HL-60 (cell line): ENCODE results near the gene AGPAT4.

ENCODE experiments used
- DNase-seq, 2 experiments: peaks; one replicate each; pipeline ENCODE4 v3.0.0-alpha.2; 2010 to 2020; ENCODE audit warnings: low read depth in 1 of 2, low spot score in 1 of 2
- H3K27ac ChIP-seq: fragments of 250-450 bp; sonication (Bioruptor Pico); replicated peaks from 2 replicates; pipeline ENCODE4 v1.5.1; 2020; ENCODE audit warnings: mild to moderate bottlenecking, moderate library complexity
- H3K27me3 ChIP-seq: fragments of 250-450 bp; sonication (Bioruptor Pico); 2 replicates; pipeline ENCODE4 v1.5.1; 2021; ENCODE audit warnings: mild to moderate bottlenecking, moderate library complexity; ENCODE audit not compliant: insufficient read depth, poor library complexity, severe bottlenecking
- H3K4me3 ChIP-seq: replicated peaks from 2 replicates; pipeline ENCODE4 v1.5.1; 2011; ENCODE audit warnings: mild to moderate bottlenecking, control low read depth, low read length; ENCODE audit not compliant: insufficient read depth
- GABPA ChIP-seq: IDR thresholded peaks from 2 replicates; pipeline ENCODE4 v1.6.1; 2012; ENCODE audit warnings: low read depth
- POLR2AphosphoS5 ChIP-seq: IDR thresholded peaks from 2 replicates; pipeline ENCODE4 v1.6.1; 2012; ENCODE audit warnings: low read depth
- SPI1 ChIP-seq: IDR thresholded peaks from 2 replicates; pipeline ENCODE4 v1.6.1; 2012; ENCODE audit warnings: low read depth, mild to moderate bottlenecking, borderline replicate concordance
- TF ChIP-seq, protein P1 (sequence below): IDR thresholded peaks from 2 replicates; pipeline ENCODE4 v1.6.1; 2012; ENCODE audit warnings: low read depth; ENCODE audit not compliant: insufficient replicate concordance
- TF ChIP-seq, protein P2 (sequence below): IDR thresholded peaks from one replicate; pipeline ENCODE4 v1.5.1; 2011; ENCODE audit warnings: low read length, control low read depth, inconsistent platforms; ENCODE audit not compliant: insufficient read depth

AGPAT4 gene

GRCh38 chr6:161132384-161132783 is 141.5 kb downstream of the AGPAT4 start:
- H3K4me3 ChIP-seq, result no peak overlapping the region
- no peaks in the 10 kb centered on the region for H3K27me3 ChIP-seq
- H3K27ac ChIP-seq, result no peak overlapping the region
- no peak for DNase-seq
- no peak for TF ChIP-seq POLR2AphosphoS5
- TF ChIP-seq, protein P1, sequence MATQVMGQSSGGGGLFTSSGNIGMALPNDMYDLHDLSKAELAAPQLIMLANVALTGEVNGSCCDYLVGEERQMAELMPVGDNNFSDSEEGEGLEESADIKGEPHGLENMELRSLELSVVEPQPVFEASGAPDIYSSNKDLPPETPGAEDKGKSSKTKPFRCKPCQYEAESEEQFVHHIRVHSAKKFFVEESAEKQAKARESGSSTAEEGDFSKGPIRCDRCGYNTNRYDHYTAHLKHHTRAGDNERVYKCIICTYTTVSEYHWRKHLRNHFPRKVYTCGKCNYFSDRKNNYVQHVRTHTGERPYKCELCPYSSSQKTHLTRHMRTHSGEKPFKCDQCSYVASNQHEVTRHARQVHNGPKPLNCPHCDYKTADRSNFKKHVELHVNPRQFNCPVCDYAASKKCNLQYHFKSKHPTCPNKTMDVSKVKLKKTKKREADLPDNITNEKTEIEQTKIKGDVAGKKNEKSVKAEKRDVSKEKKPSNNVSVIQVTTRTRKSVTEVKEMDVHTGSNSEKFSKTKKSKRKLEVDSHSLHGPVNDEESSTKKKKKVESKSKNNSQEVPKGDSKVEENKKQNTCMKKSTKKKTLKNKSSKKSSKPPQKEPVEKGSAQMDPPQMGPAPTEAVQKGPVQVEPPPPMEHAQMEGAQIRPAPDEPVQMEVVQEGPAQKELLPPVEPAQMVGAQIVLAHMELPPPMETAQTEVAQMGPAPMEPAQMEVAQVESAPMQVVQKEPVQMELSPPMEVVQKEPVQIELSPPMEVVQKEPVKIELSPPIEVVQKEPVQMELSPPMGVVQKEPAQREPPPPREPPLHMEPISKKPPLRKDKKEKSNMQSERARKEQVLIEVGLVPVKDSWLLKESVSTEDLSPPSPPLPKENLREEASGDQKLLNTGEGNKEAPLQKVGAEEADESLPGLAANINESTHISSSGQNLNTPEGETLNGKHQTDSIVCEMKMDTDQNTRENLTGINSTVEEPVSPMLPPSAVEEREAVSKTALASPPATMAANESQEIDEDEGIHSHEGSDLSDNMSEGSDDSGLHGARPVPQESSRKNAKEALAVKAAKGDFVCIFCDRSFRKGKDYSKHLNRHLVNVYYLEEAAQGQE, result no peak
- TF ChIP-seq, protein P2, sequence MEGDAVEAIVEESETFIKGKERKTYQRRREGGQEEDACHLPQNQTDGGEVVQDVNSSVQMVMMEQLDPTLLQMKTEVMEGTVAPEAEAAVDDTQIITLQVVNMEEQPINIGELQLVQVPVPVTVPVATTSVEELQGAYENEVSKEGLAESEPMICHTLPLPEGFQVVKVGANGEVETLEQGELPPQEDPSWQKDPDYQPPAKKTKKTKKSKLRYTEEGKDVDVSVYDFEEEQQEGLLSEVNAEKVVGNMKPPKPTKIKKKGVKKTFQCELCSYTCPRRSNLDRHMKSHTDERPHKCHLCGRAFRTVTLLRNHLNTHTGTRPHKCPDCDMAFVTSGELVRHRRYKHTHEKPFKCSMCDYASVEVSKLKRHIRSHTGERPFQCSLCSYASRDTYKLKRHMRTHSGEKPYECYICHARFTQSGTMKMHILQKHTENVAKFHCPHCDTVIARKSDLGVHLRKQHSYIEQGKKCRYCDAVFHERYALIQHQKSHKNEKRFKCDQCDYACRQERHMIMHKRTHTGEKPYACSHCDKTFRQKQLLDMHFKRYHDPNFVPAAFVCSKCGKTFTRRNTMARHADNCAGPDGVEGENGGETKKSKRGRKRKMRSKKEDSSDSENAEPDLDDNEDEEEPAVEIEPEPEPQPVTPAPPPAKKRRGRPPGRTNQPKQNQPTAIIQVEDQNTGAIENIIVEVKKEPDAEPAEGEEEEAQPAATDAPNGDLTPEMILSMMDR, result no peak
- TF ChIP-seq SPI1, result no peak
- TF ChIP-seq GABPA, result no peak

GRCh38 chr6:161130967-161131766 is 142.7 kb downstream of the AGPAT4 start:
- DNase-seq, result no peak
- no peak overlapping the region for H3K4me3 ChIP-seq
- H3K27ac ChIP-seq, result no peak overlapping the region

DNA sequence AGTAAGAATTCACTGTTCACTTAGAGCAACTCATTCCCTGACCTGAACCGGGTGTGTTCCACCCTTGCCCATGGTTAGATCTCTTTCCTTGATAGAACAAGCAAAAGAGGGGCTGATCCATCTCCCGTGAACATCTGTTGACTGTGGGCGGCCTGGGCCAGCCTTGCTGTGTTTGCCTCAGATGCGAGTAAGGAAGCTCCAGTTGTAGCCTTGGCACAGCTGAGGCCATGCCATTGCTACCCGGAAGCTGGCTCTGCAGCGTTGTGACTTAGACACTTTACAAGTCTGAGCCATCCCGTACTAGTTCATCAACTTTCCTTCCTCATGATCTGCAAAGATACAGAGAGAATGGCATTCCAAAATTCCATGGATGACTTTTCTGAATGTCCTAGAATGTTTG is 143.3 kb downstream of the AGPAT4 start:
- H3K27me3 ChIP-seq, result no peaks in the 10 kb centered on the region
- DNase-seq, result no peak
- no peak overlapping the region for H3K27ac ChIP-seq
- TF ChIP-seq POLR2AphosphoS5, result no peak
- no peak for TF ChIP-seq SPI1
- TF ChIP-seq, protein P2, result no peak
- no peak for TF ChIP-seq GABPA
- TF ChIP-seq, protein P1, result no peak
- H3K4me3 ChIP-seq, result no peak overlapping the region

More at GRCh38 chr6:161130967-161131766, 142.7 kb downstream of the AGPAT4 start:
- TF ChIP-seq, protein P2, result no peak
- TF ChIP-seq POLR2AphosphoS5, result no peak
- TF ChIP-seq, protein P1, result no peak
- TF ChIP-seq GABPA, result no peak
- no peak for TF ChIP-seq SPI1
- H3K27me3 ChIP-seq, result no peaks in the 10 kb centered on the region
